Measurements from ENCODE around the gene IER5L. TPM values are rescaled to one million over a fixed set of nuclear protein-coding genes. Genes with fewer than 3 reads are reported as not detected.
A peak's percentile ranks its signal among the peaks of the same experiment; 100 is the strongest.

Gene IER5L
- 0.25 and 1.5 TPM in 2 replicates for total RNA-seq (2011; cell fraction: chromatin; rRNA removed; ENCODE audit: low replicate concordance)
- 2.9 and 4.7 TPM in 2 replicates for total RNA-seq (2011; cell fraction: nucleolus; rRNA removed)
- total RNA-seq (2011; cell fraction: nucleoplasm; rRNA removed): 1.9 and 2.3 TPM in 2 replicates
- total RNA-seq (2014; rRNA removed) (11.9 and 13.6 TPM in 2 replicates), total RNA-seq (2014; rRNA removed; fragmentation: Illumina TruSeq; extraction: Trizol) (0.19 and 0.22 TPM in 2 replicates), total RNA-seq (2015; rRNA removed; fragmentation: Illumina TruSeq; extraction: Trizol) (0.76 and 1.3 TPM in 2 replicates), total RNA-seq (2021) (4.9 and 5.7 TPM in 2 replicates), polyA plus RNA-seq (2011; rRNA removed) (0.52 and 1.6 TPM in 2 replicates), polyA plus RNA-seq (2014; fragmentation: Illumina TruSeq; extraction: Trizol) (0.25 and 0.29 TPM in 2 replicates), polyA plus RNA-seq (2014; fragmentation: Nextera tagmentation; extraction: Ambion mirVana) (under 1 TPM; 0.14 to 0.18 TPM), polyA plus RNA-seq (2014; rRNA removed) (4.0 and 4.7 TPM in 2 replicates), polyA minus RNA-seq (2011; rRNA and poly(A)+ RNA removed) (0.32 and 0.48 TPM in 2 replicates), Bru-seq, nascent RNA (percentile 58 among the genes with signal in this experiment), BruChase-seq, experiment 1, labeled RNA remaining after a 2-hour chase (percentile 46 among the genes with signal in this experiment), BruChase-seq, experiment 2, labeled RNA remaining after a 6-hour chase (percentile 50 among the genes with signal in this experiment)
- 2.4 and 5.6 TPM in 2 replicates for polyA plus RNA-seq (2011; cell fraction: cytosol; rRNA removed)
- polyA plus RNA-seq (2011; cell fraction: nucleus; rRNA removed): 4.3 and 4.5 TPM in 2 replicates
- polyA plus RNA-seq (2012): 1.6 and 2.5 TPM in 2 replicates
- 1.7 and 3.7 TPM in 2 replicates for polyA minus RNA-seq (2011; cell fraction: cytosol; rRNA and poly(A)+ RNA removed)
- polyA minus RNA-seq (2011; cell fraction: nucleus; rRNA and poly(A)+ RNA removed): 3.2 and 4.7 TPM in 2 replicates
- long read RNA-seq, experiment 1, transcript IER5L-201 (1 exons, 2,711 nt): major isoform, 11 of 11 reads
- long read RNA-seq, experiment 1, partial matches to known transcripts: 0 of 11 reads
- long read RNA-seq, experiment 1, other reads (novel, unspliced or antisense): 0 of 11 reads
- long read RNA-seq, experiment 2, transcript IER5L-201 (1 exons, 2,711 nt): major isoform, 6 of 6 reads
- long read RNA-seq, experiment 2, partial matches to known transcripts: 0 of 6 reads
- long read RNA-seq, experiment 2, other reads (novel, unspliced or antisense): 0 of 6 reads
- long read RNA-seq, experiment 3: 0 reads

GRCh38 chr9:129177791-129178567, at the start of gene IER5L:
Gene IER5L (minus strand): TSS chr9:129178261. CDS start chr9:129178052, 209 bp downstream.
- DNase-seq (ENCODE audit: extremely low read depth in 1 of 4, low spot score in 3 of 4) (peak; percentile 96 to 100 (median 100)), FAIRE-seq (peak; percentile 85), ATAC-seq (peak; percentile 91)
- intact Hi-C loops (cut with micrococcal nuclease): loop anchor here (5.0 to 10.0 kb wide), 3 partner anchors 79 to 227 kb away; no protein-coding TSS in a partner anchor
- Histone ChIP-seq H3K27ac (ENCODE audit: extremely low read depth, low read depth, low read length) (peak within 1 kb of the TSS; percentile 49; the same call in 1 of the 3 replicates), H3K9ac (ENCODE audit: insufficient read depth in 1 of 2, low read depth in 2 of 2, low read length in 2 of 2) (peak within 1 kb of the TSS; percentile 31 to 94; a peak in 3 of 4 replicates), H3K4me2 (ENCODE audit: insufficient read depth, low read length) (peak within 1 kb of the TSS; percentile 81), H2AFZ (ENCODE audit: low read depth, low read length) (peak within 1 kb of the TSS; percentile 86), H4K20me1 (replicated peaks; ENCODE audit: control insufficient read depth, insufficient read depth, low read length) (no peaks in the 10 kb centered on the region), H3K4me3 (peak within 1 kb of the TSS; percentile 61), H3K4me1 (replicated peaks in 1 of 2; ENCODE audit: control insufficient read depth in 2 of 2, insufficient read depth in 2 of 2, low read length in 2 of 2) (peaks cover 19 to 64% of the 10 kb centered on the region in 2 experiments; a peak in 4 of 5 replicates), H3K9me1 (ENCODE audit: control insufficient read depth, insufficient read depth, low read length) (no peaks in the 10 kb centered on the region), H3K27me3 (ENCODE audit: control insufficient read depth in 2 of 2, insufficient read depth in 2 of 2, low read length in 2 of 2) (peaks cover 7 to 8% of the 10 kb centered on the region in 2 experiments; a peak in 3 of 5 replicates), H3K36me3 (ENCODE audit: control insufficient read depth, insufficient read depth, low read length) (no peaks in the 10 kb centered on the region), H3K9me3 (replicated peaks; ENCODE audit: control insufficient read depth, insufficient read depth, low read depth, low read length) (no peaks in the 10 kb centered on the region), H3K79me2 (ENCODE audit: control insufficient read depth, insufficient read depth, low read length) (peaks cover 6% of the 10 kb centered on the region; the same call in 2 of the 3 replicates)
- ChIA-PET POLR2A (interaction anchor here (0.5 to 2.2 kb wide), 27 partner anchors 9 to 445 kb away, joined by 3 to 14 read pairs (median 4); no protein-coding TSS in a partner anchor), CTCF (ENCODE audit: low intra/inter-chr PET ratio) (interaction anchor here (0.6 kb wide), 1 partner anchor 448 kb away, joined by 3 read pairs; no protein-coding TSS in a partner anchor)
- in situ Hi-C loops (cut with MboI): loop anchor here (10.0 kb wide), 2 partner anchors 237 to 307 kb away; no protein-coding TSS in a partner anchor
- BruUV-seq (replicated peaks): TSS peak; percentile 80
- under 1% methylated on average over 69 of the region's 90 CpGs for WGBS (ENCODE audit: insufficient coverage, low coverage, missing lambda C conversion rate)
- TF ChIP-seq ZBTB8A (IDR thresholded peaks at IDR 0.05; ENCODE audit: partially characterized antibody) (no peak), ZNF140 (CRISPR knock-in tag; IDR thresholded peaks at IDR 0.05) (no peak), NR2C2 (CRISPR knock-in tag; IDR thresholded peaks at IDR 0.05) (no peak), NR2C2 (tag; IDR thresholded peaks at IDR 0.05) (no peak), NFATC3 (IDR thresholded peaks at IDR 0.05) (no peak), FIP1L1 (IDR thresholded peaks at IDR 0.05; ENCODE audit: low read depth, low read length, poor library complexity, severe bottlenecking) (peak; percentile 26), ELF2 (CRISPR knock-in tag; IDR thresholded peaks at IDR 0.05) (no peak), BRD4 (IDR thresholded peaks at IDR 0.05) (no peak), SRSF9 (IDR thresholded peaks at IDR 0.05; ENCODE audit: borderline replicate concordance, low read depth, low read length) (no peak), TCF7 (IDR thresholded peaks at IDR 0.05; ENCODE audit: borderline replicate concordance) (peak; percentile 95), FOS (IDR thresholded peaks at IDR 0.05; ENCODE audit: extremely low read depth, insufficient read length) (peak; percentile 95), HIVEP1 (CRISPR knock-in tag; IDR thresholded peaks at IDR 0.05) (0 out of 2 replicates have a peak, but pooled peaks have one; percentile 38), NR1H2 (CRISPR knock-in tag; IDR thresholded peaks at IDR 0.05) (no peak), CHD2 (IDR thresholded peaks at IDR 0.05; ENCODE audit: low read depth, low read length) (peak; percentile 81), ARHGAP35 (IDR thresholded peaks at IDR 0.05; ENCODE audit: partially characterized antibody) (no peak), ZBTB17 (CRISPR knock-in tag; IDR thresholded peaks at IDR 0.05) (0 out of 2 replicates have a peak, but pooled peaks have one; percentile 34), KDM5B (IDR thresholded peaks at IDR 0.05; ENCODE audit: insufficient replicate concordance, low read depth, low read length) (peak; percentile 100), JUND (IDR thresholded peaks at IDR 0.05; ENCODE audit: borderline replicate concordance, low read depth, low read length) (no peak), JUND (tag; IDR thresholded peaks at IDR 0.05; ENCODE audit: borderline replicate concordance, low read depth, low read length) (no peak)

Data from K562 (cell line).